ENCODE data around the gene NANOGP8. TPM values are rescaled to one million over a fixed set of nuclear protein-coding genes. Genes with fewer than 3 reads are reported as not detected.
"Not testable (repeated sequence)": the region's sequence is repeated elsewhere in the genome, so short reads cannot be mapped to it uniquely, and the experiment has no call there.

The NANOGP8 gene, protein sequence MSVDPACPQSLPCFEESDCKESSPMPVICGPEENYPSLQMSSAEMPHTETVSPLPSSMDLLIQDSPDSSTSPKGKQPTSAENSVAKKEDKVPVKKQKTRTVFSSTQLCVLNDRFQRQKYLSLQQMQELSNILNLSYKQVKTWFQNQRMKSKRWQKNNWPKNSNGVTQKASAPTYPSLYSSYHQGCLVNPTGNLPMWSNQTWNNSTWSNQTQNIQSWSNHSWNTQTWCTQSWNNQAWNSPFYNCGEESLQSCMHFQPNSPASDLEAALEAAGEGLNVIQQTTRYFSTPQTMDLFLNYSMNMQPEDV
- under 1 TPM in 3 of 10 donors, not detected in 7; 0.44 to 0.64 (median 0.52) TPM for total RNA-seq
- polyA plus RNA-seq, result not detected
- long read RNA-seq, donor 1, result 0 reads
- long read RNA-seq, donor 2, result 0 reads
- long read RNA-seq, donor 3, result 0 reads

DNA sequence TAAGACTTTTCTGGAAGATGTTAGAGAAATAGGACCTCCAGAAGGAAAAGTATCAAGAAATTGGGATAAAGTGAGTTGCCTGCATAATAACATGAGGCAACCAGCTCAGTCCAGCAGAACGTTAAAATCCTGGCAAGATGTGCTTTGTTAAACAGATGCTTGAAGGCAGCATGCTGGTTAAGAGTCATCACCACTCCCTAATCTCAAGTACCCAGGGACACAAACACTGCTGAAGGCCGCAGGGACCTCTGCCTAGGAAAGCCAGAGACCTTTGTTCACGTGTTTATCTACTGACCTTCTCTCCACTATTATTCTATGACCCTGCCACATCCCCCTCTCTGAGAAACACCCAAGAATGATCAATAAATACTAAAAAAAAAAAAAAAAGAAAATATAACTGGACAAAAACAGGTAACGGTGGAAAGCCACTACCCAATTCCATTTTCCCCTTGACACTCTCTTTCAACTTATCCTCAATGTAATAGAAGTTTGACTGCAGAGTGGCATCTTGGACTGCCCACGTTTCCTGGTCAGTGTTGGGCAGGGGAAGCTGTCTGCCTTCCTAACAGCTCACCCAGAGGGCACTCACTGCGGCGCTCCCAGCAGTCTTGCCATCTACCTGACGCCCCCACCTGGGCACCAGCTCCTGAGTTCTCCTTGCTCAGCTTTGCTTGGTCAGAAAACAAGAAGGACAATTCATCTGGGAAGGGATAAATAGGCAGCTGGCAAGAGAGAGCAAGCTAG, at the start of gene NANOGP8:
Gene NANOGP8, minus strand, starts transcription at position 120 of the 744 bp plus-strand sequence. CDS start 185 bp downstream, outside the sequence.
- peak in 1 of 8 donors; percentile 57 for ATAC-seq
- 65 to 71% methylated on average over 7 to 8 of the region's 8 CpGs for WGBS, 2 donors
- intact Hi-C loops (cut with DNase I), result not testable (repeated sequence)

DNA sequence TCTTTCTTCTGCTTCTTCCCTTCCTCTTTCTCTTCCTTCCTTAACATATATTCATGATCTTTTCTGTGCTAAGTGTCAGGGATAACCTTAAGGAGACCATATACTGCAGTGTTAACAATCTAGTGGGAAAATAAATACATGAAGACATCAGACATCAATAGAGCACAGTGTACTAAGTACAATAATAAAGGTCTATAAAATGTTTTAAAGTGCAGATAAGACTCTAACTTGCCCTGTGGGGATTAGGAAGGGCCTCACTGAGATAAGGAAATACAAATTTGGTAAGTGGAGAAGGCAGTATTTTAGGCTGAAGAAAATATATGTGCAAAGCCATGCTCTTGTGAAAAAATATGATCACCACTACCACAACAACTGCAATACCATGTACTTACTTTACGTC, 49.2 kb upstream of the NANOGP8 start:
- 92 to 100% methylated on average over 1 of the region's 1 CpG for WGBS, 2 donors
- H3K36me3 ChIP-seq, result no peaks in the 10 kb centered on the region
- intact Hi-C loops (cut with DNase I), result no loop called here
- ATAC-seq (no peak), DNase-seq (no peak)
- peaks cover 0 to 4% (median 0%) of the 10 kb centered on the region in 11 donors for H3K9me3 ChIP-seq
- H3K27ac ChIP-seq, result no peak overlapping the region
- H3K27me3 ChIP-seq, result no peaks in the 10 kb centered on the region
- TF ChIP-seq, protein P1, sequence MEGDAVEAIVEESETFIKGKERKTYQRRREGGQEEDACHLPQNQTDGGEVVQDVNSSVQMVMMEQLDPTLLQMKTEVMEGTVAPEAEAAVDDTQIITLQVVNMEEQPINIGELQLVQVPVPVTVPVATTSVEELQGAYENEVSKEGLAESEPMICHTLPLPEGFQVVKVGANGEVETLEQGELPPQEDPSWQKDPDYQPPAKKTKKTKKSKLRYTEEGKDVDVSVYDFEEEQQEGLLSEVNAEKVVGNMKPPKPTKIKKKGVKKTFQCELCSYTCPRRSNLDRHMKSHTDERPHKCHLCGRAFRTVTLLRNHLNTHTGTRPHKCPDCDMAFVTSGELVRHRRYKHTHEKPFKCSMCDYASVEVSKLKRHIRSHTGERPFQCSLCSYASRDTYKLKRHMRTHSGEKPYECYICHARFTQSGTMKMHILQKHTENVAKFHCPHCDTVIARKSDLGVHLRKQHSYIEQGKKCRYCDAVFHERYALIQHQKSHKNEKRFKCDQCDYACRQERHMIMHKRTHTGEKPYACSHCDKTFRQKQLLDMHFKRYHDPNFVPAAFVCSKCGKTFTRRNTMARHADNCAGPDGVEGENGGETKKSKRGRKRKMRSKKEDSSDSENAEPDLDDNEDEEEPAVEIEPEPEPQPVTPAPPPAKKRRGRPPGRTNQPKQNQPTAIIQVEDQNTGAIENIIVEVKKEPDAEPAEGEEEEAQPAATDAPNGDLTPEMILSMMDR (IDR thresholded peaks at IDR 0.05), result no peak
- H3K4me3 ChIP-seq, result no peak overlapping the region
- H3K4me1 ChIP-seq, result no peaks in the 10 kb centered on the region

More for the DNA sequence above, at the start of gene NANOGP8:
- not testable (repeated sequence) for H3K27me3 ChIP-seq, DNase-seq, H3K9me3 ChIP-seq, H3K4me3 ChIP-seq, H3K4me1 ChIP-seq, H3K36me3 ChIP-seq, H3K27ac ChIP-seq

- no peak overlapping the region for H3K4me3 ChIP-seq
- intact Hi-C loops (cut with DNase I), result no loop called here
- no peaks in the 10 kb centered on the region for H3K27me3 ChIP-seq
- H3K27ac ChIP-seq, result no peak overlapping the region
- WGBS, 2 donors, result 69 to 80% methylated on average over 1 of the region's 1 CpG
- TF ChIP-seq, protein P1 (IDR thresholded peaks at IDR 0.05), result no peak
- H3K36me3 ChIP-seq, result no peaks in the 10 kb centered on the region
- peaks cover 0 to 4% (median 0%) of the 10 kb centered on the region in 11 donors for H3K9me3 ChIP-seq
- no peak for DNase-seq
- no peak for ATAC-seq
- no peaks in the 10 kb centered on the region for H3K4me1 ChIP-seq
Observed at GRCh38 chr15:35130245-35130644, 45.1 kb upstream of the NANOGP8 start.

DNA sequence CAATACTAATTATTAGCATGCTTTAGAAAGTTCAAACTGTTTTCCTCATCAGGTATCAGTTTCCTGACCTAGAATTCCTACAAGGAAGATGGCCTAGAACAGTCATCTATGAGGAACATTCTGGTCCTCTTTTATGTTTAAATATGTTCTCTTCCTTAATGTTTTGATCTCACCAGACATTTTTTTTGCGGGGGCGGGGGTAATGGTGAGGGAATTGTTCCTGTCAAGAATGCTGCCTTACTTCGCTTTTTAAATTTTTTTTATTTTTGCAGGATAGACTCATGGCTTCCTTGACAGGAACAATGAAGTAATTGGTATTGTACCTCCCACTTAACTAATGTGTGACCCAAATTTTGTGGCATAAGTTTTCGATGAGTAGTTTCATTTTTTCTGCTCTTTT, 44.3 kb upstream of the NANOGP8 start:
- TF ChIP-seq, protein P1 (IDR thresholded peaks at IDR 0.05), result no peak
- Histone ChIP-seq H3K27ac (no peak overlapping the region), H3K27me3 (no peaks in the 10 kb centered on the region), H3K9me3 (peaks cover 0 to 8% (median 0%) of the 10 kb centered on the region in 11 donors), H3K4me1 (no peaks in the 10 kb centered on the region), H3K4me3 (no peak overlapping the region), H3K36me3 (no peaks in the 10 kb centered on the region)
- intact Hi-C loops (cut with DNase I), result no loop called here
- WGBS, 2 donors, result 87 to 93% methylated on average over 4 of the region's 4 CpGs
- DNase-seq, result no peak
- no peak for ATAC-seq

Data from heart right ventricle (tissue), 16 donors.